Measurements from ENCODE around the gene TFCP2. TPM values are rescaled to one million over a fixed set of nuclear protein-coding genes. Genes with fewer than 3 reads are reported as not detected.

TFCP2 gene
- total RNA-seq, 1 donor from 2014 or later = 20.6 TPM

DNA sequence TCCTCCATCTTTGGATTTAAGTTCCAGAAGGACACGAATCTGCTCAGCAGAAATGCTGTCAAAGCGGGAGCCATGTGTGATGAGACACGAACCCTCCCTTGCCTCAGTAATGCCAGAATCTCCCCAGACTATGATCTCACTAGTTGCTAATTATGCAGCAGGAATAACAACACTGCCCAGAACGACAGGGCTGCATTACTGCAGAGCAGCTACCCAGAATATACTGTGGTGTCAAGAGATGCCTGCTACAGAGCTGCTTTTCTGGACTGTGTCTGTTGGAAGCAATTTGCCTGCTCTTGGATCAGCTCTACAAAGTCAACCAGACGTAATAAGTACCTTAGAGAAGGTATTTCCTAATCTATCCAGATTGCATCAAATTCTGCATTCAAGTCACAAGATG lies 95.0 kb downstream of the TFCP2 start:
- DNase-seq (ENCODE audit: extremely low spot score, unreplicated experiment) = no peak
- Mint-ChIP-seq H3K27ac (ENCODE audit: unreplicated experiment) (no peak overlapping the region), H3K4me3 (ENCODE audit: unreplicated experiment) (no peak overlapping the region), H3K36me3 (ENCODE audit: unreplicated experiment) (peaks cover 17% of the 10 kb centered on the region), H3K9me3 (ENCODE audit: unreplicated experiment) (no peaks in the 10 kb centered on the region), H3K4me1 (ENCODE audit: unreplicated experiment) (peaks cover 36% of the 10 kb centered on the region), H3K27me3 (ENCODE audit: unreplicated experiment) (no peaks in the 10 kb centered on the region)
- no peak for TF ChIP-seq CTCF (IDR thresholded peaks at IDR 0.05)

DNA sequence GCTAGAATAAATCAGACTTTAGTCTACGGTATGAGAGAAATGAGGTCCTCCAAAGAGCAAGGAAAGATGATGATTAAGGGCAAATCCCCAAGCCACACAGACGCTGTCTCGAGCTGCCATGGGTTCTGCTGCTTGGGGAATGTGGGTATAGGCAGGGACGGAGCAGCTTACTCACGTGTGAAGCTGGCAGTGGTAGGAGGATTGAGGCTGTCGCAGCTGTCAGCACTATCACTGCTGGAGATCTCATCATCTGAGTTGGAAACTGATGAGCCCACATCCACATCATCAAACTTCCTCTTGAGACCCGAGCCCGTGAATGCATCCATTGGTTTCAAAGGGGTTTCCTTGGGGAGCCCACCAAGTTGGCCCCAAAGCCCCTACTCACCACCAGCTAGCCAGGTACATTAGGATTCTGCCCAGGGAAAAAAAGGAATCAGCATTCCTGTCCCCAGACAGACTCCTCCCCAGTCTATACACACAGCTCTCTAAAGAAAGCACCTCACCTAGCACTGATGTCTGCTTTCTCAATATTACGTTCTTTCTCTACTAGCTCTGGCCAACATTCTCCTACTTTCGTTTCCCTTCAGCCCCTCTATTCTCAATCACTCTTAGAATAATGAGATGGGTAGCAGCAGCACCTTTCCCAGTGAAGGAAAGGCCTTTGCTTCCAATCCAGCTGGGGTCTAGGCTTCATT lies 96.6 kb downstream of the TFCP2 start:
- H3K9me3 Mint-ChIP-seq (ENCODE audit: unreplicated experiment) = no peaks in the 10 kb centered on the region
- no peak for DNase-seq (ENCODE audit: extremely low spot score, unreplicated experiment)
- peak overlapping the region; percentile 6 for H3K27ac Mint-ChIP-seq (ENCODE audit: unreplicated experiment)
- no peaks in the 10 kb centered on the region for H3K27me3 Mint-ChIP-seq (ENCODE audit: unreplicated experiment)
- H3K36me3 Mint-ChIP-seq (ENCODE audit: unreplicated experiment) = peaks cover 22% of the 10 kb centered on the region
- H3K4me1 Mint-ChIP-seq (ENCODE audit: unreplicated experiment) = peaks cover 25% of the 10 kb centered on the region
- no peak overlapping the region for H3K4me3 Mint-ChIP-seq (ENCODE audit: unreplicated experiment)
- TF ChIP-seq CTCF (IDR thresholded peaks at IDR 0.05) = no peak

DNA sequence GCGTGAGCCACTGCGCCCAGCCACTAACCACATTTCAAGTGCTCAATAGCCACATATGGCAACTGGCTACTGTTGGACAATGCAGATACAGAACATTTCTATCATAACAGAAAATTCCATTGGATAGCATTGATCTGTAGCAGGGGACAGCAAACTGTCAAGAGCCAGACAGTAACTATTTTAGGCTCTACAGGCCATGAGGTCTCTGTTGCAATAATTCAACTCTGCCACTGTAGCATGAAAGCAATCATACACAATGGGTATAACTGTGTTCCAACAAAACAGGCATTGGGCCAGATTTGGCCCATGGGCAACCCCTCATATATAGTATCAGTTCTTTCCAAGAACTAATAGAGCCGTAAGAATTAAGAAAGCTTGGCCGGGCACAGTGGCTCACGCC lies 97.5 kb downstream of the TFCP2 start:
- no peak for TF ChIP-seq CTCF (IDR thresholded peaks at IDR 0.05)
- peaks cover 18% of the 10 kb centered on the region for H3K4me1 Mint-ChIP-seq (ENCODE audit: unreplicated experiment)
- no peak overlapping the region for H3K4me3 Mint-ChIP-seq (ENCODE audit: unreplicated experiment)
- peaks cover 18% of the 10 kb centered on the region for H3K36me3 Mint-ChIP-seq (ENCODE audit: unreplicated experiment)
- H3K9me3 Mint-ChIP-seq (ENCODE audit: unreplicated experiment) = no peaks in the 10 kb centered on the region
- H3K27me3 Mint-ChIP-seq (ENCODE audit: unreplicated experiment) = no peaks in the 10 kb centered on the region
- H3K27ac Mint-ChIP-seq (ENCODE audit: unreplicated experiment) = no peak overlapping the region
- DNase-seq (ENCODE audit: extremely low spot score, unreplicated experiment) = no peak

- Mint-ChIP-seq H3K27me3 (ENCODE audit: unreplicated experiment) (no peaks in the 10 kb centered on the region), H3K36me3 (ENCODE audit: unreplicated experiment) (peaks cover 39% of the 10 kb centered on the region), H3K9me3 (ENCODE audit: unreplicated experiment) (no peaks in the 10 kb centered on the region), H3K4me1 (ENCODE audit: unreplicated experiment) (peaks cover 3% of the 10 kb centered on the region), H3K27ac (ENCODE audit: unreplicated experiment) (peak overlapping the region; percentile 56), H3K4me3 (ENCODE audit: unreplicated experiment) (no peak overlapping the region)
- DNase-seq (ENCODE audit: extremely low spot score, unreplicated experiment) = no peak
- no peak for TF ChIP-seq CTCF (IDR thresholded peaks at IDR 0.05)
Observed at GRCh38 chr12:51071663-51072062, 101.3 kb downstream of the TFCP2 start.

DNA sequence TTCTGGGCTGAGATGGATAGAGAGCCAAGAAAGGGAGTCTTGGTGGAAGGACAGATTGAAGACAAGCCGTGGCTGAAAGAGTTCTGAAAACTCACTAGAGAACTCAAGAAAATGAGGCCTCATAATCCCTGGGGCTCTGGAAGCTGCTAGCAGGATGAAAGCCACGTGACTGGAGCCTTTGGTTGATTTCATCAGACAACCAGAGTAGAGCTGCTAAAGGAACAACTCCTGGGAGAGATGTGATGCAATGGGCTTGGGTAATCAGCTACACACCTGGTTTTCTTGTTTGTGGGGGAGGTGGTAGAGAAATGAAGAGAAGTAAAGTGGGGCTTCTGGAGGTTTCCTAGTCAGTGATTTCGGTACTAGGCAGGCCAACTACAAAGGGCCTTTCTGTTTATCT lies 102.9 kb downstream of the TFCP2 start:
- Mint-ChIP-seq H3K27me3 (ENCODE audit: unreplicated experiment) (no peaks in the 10 kb centered on the region), H3K9me3 (ENCODE audit: unreplicated experiment) (no peaks in the 10 kb centered on the region), H3K4me1 (ENCODE audit: unreplicated experiment) (peaks cover 3% of the 10 kb centered on the region), H3K27ac (ENCODE audit: unreplicated experiment) (peak overlapping the region; percentile 53), H3K36me3 (ENCODE audit: unreplicated experiment) (peaks cover 46% of the 10 kb centered on the region), H3K4me3 (ENCODE audit: unreplicated experiment) (no peak overlapping the region)
- no peak for DNase-seq (ENCODE audit: extremely low spot score, unreplicated experiment)
- no peak for TF ChIP-seq CTCF (IDR thresholded peaks at IDR 0.05)

Measured in osteocyte (in vitro differentiated cells).